ENCODE results near the gene CTSE. TPM values are rescaled to one million over a fixed set of nuclear protein-coding genes. Genes with fewer than 3 reads are reported as not detected.

The CTSE gene
- total RNA-seq, 1 donor from 2014 or later: 5.6 TPM

DNA sequence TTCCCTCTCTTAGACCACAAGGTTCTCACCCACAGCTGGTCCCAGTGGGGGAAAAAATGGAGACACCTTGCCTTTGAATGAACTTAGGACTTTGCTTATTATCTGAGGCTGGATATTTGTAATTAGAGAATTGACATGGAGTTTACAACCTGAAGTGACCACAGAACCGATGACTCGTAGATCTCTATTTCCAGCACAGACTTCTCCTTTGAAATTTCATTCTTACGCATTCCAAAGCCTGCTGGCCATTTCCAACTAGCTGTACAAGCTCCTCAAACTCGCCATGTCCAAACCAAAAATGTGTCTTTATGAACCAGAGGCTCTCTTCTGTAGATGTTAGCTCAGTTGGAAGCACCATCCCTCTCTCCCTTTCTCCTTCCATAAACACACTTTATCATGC is 32.5 kb downstream of the CTSE start:
- TF ChIP-seq CTCF (IDR thresholded peaks at IDR 0.05; ENCODE audit: unreplicated experiment): no peak
- Mint-ChIP-seq H3K9me3 (ENCODE audit: low read depth) (no peaks in the 10 kb centered on the region), H3K4me3 (ENCODE audit: low read depth) (no peak overlapping the region), H3K36me3 (ENCODE audit: insufficient read depth) (no peaks in the 10 kb centered on the region), H3K27ac (no peak overlapping the region), H3K27me3 (peaks cover 22% of the 10 kb centered on the region), H3K4me1 (ENCODE audit: low read depth) (peaks cover 3% of the 10 kb centered on the region)
- no peak for DNase-seq (ENCODE audit: low spot score, unreplicated experiment)

GRCh38 chr1:205990226-205990625 is 33.5 kb downstream of the CTSE start:
- no peaks in the 10 kb centered on the region for H3K36me3 Mint-ChIP-seq (ENCODE audit: insufficient read depth)
- no peak overlapping the region for H3K27ac Mint-ChIP-seq
- no peaks in the 10 kb centered on the region for H3K9me3 Mint-ChIP-seq (ENCODE audit: low read depth)
- peaks cover 22% of the 10 kb centered on the region for H3K27me3 Mint-ChIP-seq
- peaks cover 3% of the 10 kb centered on the region for H3K4me1 Mint-ChIP-seq (ENCODE audit: low read depth)
- no peak for DNase-seq (ENCODE audit: low spot score, unreplicated experiment)
- H3K4me3 Mint-ChIP-seq (ENCODE audit: low read depth): no peak overlapping the region
- TF ChIP-seq CTCF (IDR thresholded peaks at IDR 0.05; ENCODE audit: unreplicated experiment): no peak

DNA sequence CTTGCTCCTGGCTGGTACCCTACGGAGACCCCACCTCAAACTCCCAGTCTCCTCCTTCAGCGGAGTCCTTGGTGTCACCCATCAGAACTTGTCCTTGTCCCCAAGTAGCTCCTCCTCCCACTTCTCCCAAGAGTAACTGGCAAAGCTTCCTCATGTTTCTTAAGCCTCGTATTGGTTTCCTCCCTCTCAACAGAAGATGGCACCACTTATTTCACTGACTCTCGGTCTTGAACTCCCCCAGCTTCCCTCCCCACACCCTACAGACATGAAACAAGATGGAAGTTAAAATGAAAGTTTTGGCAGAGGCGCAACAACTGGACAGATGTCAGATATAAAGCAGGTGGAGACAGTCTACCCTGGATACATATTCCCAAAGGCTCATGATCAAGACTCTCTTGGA is 33.9 kb downstream of the CTSE start:
- no peak for TF ChIP-seq CTCF (IDR thresholded peaks at IDR 0.05; ENCODE audit: unreplicated experiment)
- H3K27me3 Mint-ChIP-seq: peaks cover 22% of the 10 kb centered on the region
- no peaks in the 10 kb centered on the region for H3K9me3 Mint-ChIP-seq (ENCODE audit: low read depth)
- H3K4me3 Mint-ChIP-seq (ENCODE audit: low read depth): no peak overlapping the region
- DNase-seq (ENCODE audit: low spot score, unreplicated experiment): no peak
- no peak overlapping the region for H3K27ac Mint-ChIP-seq
- peaks cover 3% of the 10 kb centered on the region for H3K4me1 Mint-ChIP-seq (ENCODE audit: low read depth)
- no peaks in the 10 kb centered on the region for H3K36me3 Mint-ChIP-seq (ENCODE audit: insufficient read depth)

GRCh38 chr1:205988585-205988995 is 35.1 kb downstream of the CTSE start:
- Mint-ChIP-seq H3K9me3 (ENCODE audit: low read depth) (no peaks in the 10 kb centered on the region), H3K27ac (no peak overlapping the region), H3K4me3 (ENCODE audit: low read depth) (no peak overlapping the region), H3K36me3 (ENCODE audit: insufficient read depth) (no peaks in the 10 kb centered on the region), H3K4me1 (ENCODE audit: low read depth) (peaks cover 10% of the 10 kb centered on the region), H3K27me3 (peaks cover 22% of the 10 kb centered on the region)
- DNase-seq (ENCODE audit: low spot score, unreplicated experiment): no peak
- TF ChIP-seq CTCF (IDR thresholded peaks at IDR 0.05; ENCODE audit: unreplicated experiment): no peak

GRCh38 chr1:205986861-205987260 is 36.8 kb downstream of the CTSE start:
- no peak for TF ChIP-seq CTCF (IDR thresholded peaks at IDR 0.05; ENCODE audit: unreplicated experiment)
- Mint-ChIP-seq H3K4me1 (ENCODE audit: low read depth) (peaks cover 10% of the 10 kb centered on the region), H3K36me3 (ENCODE audit: insufficient read depth) (no peaks in the 10 kb centered on the region), H3K4me3 (ENCODE audit: low read depth) (no peak overlapping the region), H3K27ac (no peak overlapping the region), H3K27me3 (peaks cover 24% of the 10 kb centered on the region), H3K9me3 (ENCODE audit: low read depth) (peaks cover 5% of the 10 kb centered on the region)
- no peak for DNase-seq (ENCODE audit: low spot score, unreplicated experiment)
